Panc1 (cell line): ENCODE results near the gene CLRN1. TPM values are rescaled to one million over a fixed set of nuclear protein-coding genes. Genes with fewer than 3 reads are reported as not detected.

Source experiments
- ATAC-seq: fragments of 200-7000 bp; cut with Tn5 transposase; 2 replicates; pipeline ENCODE4 v1.9.1; 2020; ENCODE audit warnings: mild to moderate bottlenecking, moderate library complexity
- BruUV-seq: library from RNA; stranded (reverse); fragments of 400-500 nt; replicated peaks from 2 replicates; lab custom pipeline; 2021; lab: Mats Ljungman, UMichigan
- CTCF ChIA-PET: fragments of 300-600 bp; sonication (Branson Sonifier 250); formaldehyde crosslinking; loops from one replicate; lab custom pipeline; 2022; ENCODE audit warnings: antibody characterized with exemption; lab: Charles Lee
- POLR2A ChIA-PET: fragments of 300-600 bp; sonication (Branson Sonifier 250); formaldehyde crosslinking; loops from one replicate; lab custom pipeline; 2022; ENCODE audit warnings: antibody characterized with exemption; lab: Charles Lee
- DNase-seq: peaks from one replicate; pipeline ENCODE4 v3.0.0-alpha.2; 2010; ENCODE audit warnings: low read depth, low spot score
- H3K27ac ChIP-seq: 2 replicates; pipeline ENCODE4 v1.5.1; 2011; ENCODE audit warnings: mild to moderate bottlenecking, low read length, inconsistent platforms
- H3K27me3 ChIP-seq: fragments of 200-500 bp; sonication (Bioruptor generic); 2 replicates; pipeline ENCODE4 v1.6.0; 2014; ENCODE audit warnings: low read length, inconsistent platforms; ENCODE audit not compliant: control insufficient read depth, insufficient read depth
- H3K36me3 ChIP-seq: fragments of 200-500 bp; sonication (Bioruptor generic); 2 replicates; pipeline ENCODE4 v1.5.1; 2014; ENCODE audit warnings: inconsistent platforms, mild to moderate bottlenecking, low read length, moderate library complexity; ENCODE audit not compliant: control insufficient read depth, insufficient read depth
- H3K4me1 ChIP-seq: 2 replicates; pipeline ENCODE4 v1.5.1; 2011; ENCODE audit warnings: inconsistent platforms, mild to moderate bottlenecking, low read length, moderate library complexity; ENCODE audit not compliant: control insufficient read depth, insufficient read depth
- H3K4me3 ChIP-seq, 2 experiments: 2 replicates each; pipeline ENCODE4 v1.5.1; 2011 to 2012; ENCODE audit warnings: low read depth in 2 of 2, low read length in 2 of 2, mild to moderate bottlenecking in 2 of 2, inconsistent platforms in 1 of 2, moderate library complexity in 1 of 2
- H3K9me3 ChIP-seq: fragments of 200-500 bp; sonication (Bioruptor generic); 2 replicates; pipeline ENCODE4 v1.5.1; 2014; ENCODE audit warnings: low read depth, mild to moderate bottlenecking, inconsistent platforms, low read length, moderate library complexity; ENCODE audit not compliant: control insufficient read depth, insufficient read depth
- POLR2AphosphoS5 ChIP-seq: IDR thresholded peaks from 2 replicates; pipeline ENCODE4 v1.6.1; 2012; ENCODE audit warnings: mild to moderate bottlenecking, low read depth, low read length, moderate library complexity
- REST ChIP-seq, 2 experiments: IDR thresholded peaks; 2 replicates each; pipeline ENCODE4 v1.6.1; 2011 to 2012; ENCODE audit warnings: low read depth in 2 of 2, control low read depth in 1 of 2, low read length in 1 of 2, mild to moderate bottlenecking in 1 of 2, moderate library complexity in 1 of 2; ENCODE audit not compliant: insufficient read depth in 1 of 2
- SIN3A ChIP-seq: IDR thresholded peaks from 2 replicates; pipeline ENCODE4 v1.6.1; 2012; ENCODE audit warnings: low read depth, mild to moderate bottlenecking, low read length, moderate library complexity, borderline replicate concordance; ENCODE audit not compliant: insufficient read depth
- TCF7L2 ChIP-seq: IDR thresholded peaks from 2 replicates; pipeline ENCODE4 v1.6.1; 2011; ENCODE audit warnings: mild to moderate bottlenecking, low read depth, low read length, inconsistent platforms
- in situ Hi-C: cut with HindIII; loops from 2 replicates; pipeline ENCODE4 v1.10.0; 2016; ENCODE audit warnings: low sequenced_read_pairs, low pct_unique_long_range_greater_than_20kb
- intact Hi-C: fragments of 100-400 bp; cut with micrococcal nuclease; formaldehyde crosslinking; loops from one replicate; pipeline ENCODE4 v1.10.0; 2022; ENCODE audit not compliant: unreplicated experiment
- total RNA-seq: library from RNA; stranded (reverse); gene quantifications from one replicate; pipeline ENCODE4 v1.2.1, GENCODE V29; 2021; ENCODE audit not compliant: unreplicated experiment
- TF ChIP-seq, protein P1 (sequence below): fragments of 450-650 bp; IDR thresholded peaks from 2 replicates; pipeline ENCODE4 v1.5.1; 2017; ENCODE audit warnings: mild to moderate bottlenecking

Gene CLRN1
- total RNA-seq, 1 experiment from 2014 or later, result not detected

GRCh38 chr3:150922611-150923010 lies 49.9 kb downstream of the CLRN1 start:
- ATAC-seq, result no peak
- ChIA-PET CTCF (no interaction called here), POLR2A (interaction anchor here (0.6 kb wide), 1 partner anchor 1276 kb away, joined by 3 read pairs; no protein-coding TSS in a partner anchor)
- Histone ChIP-seq H3K27me3 (peaks cover 42% of the 10 kb centered on the region), H3K9me3 (no peaks in the 10 kb centered on the region), H3K36me3 (no peaks in the 10 kb centered on the region), H3K27ac (no peak overlapping the region), H3K4me1 (0 out of 2 replicates have a peak, but pooled peaks cover 3% of the 10 kb centered on the region), H3K4me3 (no peak overlapping the region)
- BruUV-seq, result no TSS peak
- in situ Hi-C loops, result no loop called here
- intact Hi-C loops, result no loop called here
- DNase-seq, result no peak
- TF ChIP-seq TCF7L2 (no peak), SIN3A (no peak), REST (IDR thresholded peaks at IDR 0.05; ENCODE audit: insufficient read depth in 1 of 2, low read depth in 2 of 2, low read length in 1 of 2) (no peak), POLR2AphosphoS5 (no peak)
- TF ChIP-seq, protein P1, sequence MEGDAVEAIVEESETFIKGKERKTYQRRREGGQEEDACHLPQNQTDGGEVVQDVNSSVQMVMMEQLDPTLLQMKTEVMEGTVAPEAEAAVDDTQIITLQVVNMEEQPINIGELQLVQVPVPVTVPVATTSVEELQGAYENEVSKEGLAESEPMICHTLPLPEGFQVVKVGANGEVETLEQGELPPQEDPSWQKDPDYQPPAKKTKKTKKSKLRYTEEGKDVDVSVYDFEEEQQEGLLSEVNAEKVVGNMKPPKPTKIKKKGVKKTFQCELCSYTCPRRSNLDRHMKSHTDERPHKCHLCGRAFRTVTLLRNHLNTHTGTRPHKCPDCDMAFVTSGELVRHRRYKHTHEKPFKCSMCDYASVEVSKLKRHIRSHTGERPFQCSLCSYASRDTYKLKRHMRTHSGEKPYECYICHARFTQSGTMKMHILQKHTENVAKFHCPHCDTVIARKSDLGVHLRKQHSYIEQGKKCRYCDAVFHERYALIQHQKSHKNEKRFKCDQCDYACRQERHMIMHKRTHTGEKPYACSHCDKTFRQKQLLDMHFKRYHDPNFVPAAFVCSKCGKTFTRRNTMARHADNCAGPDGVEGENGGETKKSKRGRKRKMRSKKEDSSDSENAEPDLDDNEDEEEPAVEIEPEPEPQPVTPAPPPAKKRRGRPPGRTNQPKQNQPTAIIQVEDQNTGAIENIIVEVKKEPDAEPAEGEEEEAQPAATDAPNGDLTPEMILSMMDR, result no peak

- no peak for ATAC-seq
- H3K36me3 ChIP-seq, result no peaks in the 10 kb centered on the region
- no peak overlapping the region for H3K4me3 ChIP-seq
- in situ Hi-C loops (no loop called here), intact Hi-C loops (no loop called here)
- BruUV-seq, result no TSS peak
- H3K9me3 ChIP-seq, result no peaks in the 10 kb centered on the region
- TF ChIP-seq POLR2AphosphoS5 (no peak), TCF7L2 (no peak), REST (IDR thresholded peaks at IDR 0.05; ENCODE audit: insufficient read depth in 1 of 2, low read depth in 2 of 2, low read length in 1 of 2) (no peak), SIN3A (no peak)
- TF ChIP-seq, protein P1, result no peak
- DNase-seq, result no peak
- H3K27ac ChIP-seq, result no peak overlapping the region
- POLR2A ChIA-PET, result no interaction called here
- H3K27me3 ChIP-seq, result peaks cover 45% of the 10 kb centered on the region
- H3K4me1 ChIP-seq, result 0 out of 2 replicates have a peak, but pooled peaks cover 3% of the 10 kb centered on the region
- CTCF ChIA-PET, result no interaction called here
These were observed 51.3 kb downstream of the CLRN1 start for GRCh38 chr3:150921209-150921608.
